BE2C (cell line): ENCODE measurements around the gene RNF40.

Source experiments
- DNase-seq: peaks from one replicate; pipeline ENCODE4 v3.0.0-alpha.2; 2020
- H3K27me3 ChIP-seq: fragments of 250-450 bp; sonication (Bioruptor Pico); 2 replicates; pipeline ENCODE4 v1.5.1; 2020; ENCODE audit warnings: mild to moderate bottlenecking
- H3K36me3 ChIP-seq: fragments of 250-450 bp; sonication (Bioruptor Pico); 2 replicates; pipeline ENCODE4 v1.5.1; 2020; ENCODE audit warnings: mild to moderate bottlenecking
- H3K4me1 ChIP-seq: fragments of 250-450 bp; sonication (Bioruptor Pico); 2 replicates; pipeline ENCODE4 v1.5.1; 2020
- H3K4me3 ChIP-seq: 2 replicates; pipeline ENCODE4 v1.5.1; 2011; ENCODE audit warnings: low read depth, low read length
- H3K9me3 ChIP-seq: fragments of 250-450 bp; sonication (Bioruptor Pico); 2 replicates; pipeline ENCODE4 v1.5.1; 2020
- TF ChIP-seq, protein P1 (sequence below): IDR thresholded peaks from 2 replicates; pipeline ENCODE4 v1.5.1; 2012; ENCODE audit warnings: mild to moderate bottlenecking, low read depth, low read length

Gene RNF40

DNA sequence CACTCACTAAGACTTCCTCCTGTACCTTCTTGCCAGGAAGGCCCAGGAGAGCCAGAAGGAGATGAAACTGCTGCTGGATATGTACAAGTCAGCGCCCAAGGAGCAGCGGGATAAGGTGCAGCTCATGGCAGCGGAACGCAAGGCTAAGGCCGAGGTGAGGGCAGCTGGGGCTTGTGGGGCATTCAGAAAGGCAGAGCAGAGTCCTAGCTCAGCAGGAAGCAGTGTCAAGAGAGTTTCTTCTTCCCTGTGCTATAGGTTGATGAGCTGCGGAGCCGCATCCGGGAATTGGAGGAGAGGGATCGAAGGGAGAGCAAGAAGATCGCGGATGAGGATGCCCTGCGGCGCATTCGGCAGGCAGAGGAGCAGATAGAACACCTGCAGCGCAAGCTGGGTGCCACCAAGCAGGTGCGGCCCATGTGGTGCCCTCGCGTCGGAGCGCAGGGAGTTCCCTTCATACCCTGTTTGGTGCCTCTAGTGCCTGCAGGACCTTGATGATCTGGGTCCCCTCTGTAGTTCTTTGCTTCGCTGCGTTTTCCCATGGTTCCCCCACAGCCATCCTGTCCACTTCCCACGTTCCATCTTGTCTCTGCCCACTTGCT, 6.6 kb downstream of the RNF40 start:
- no peak for DNase-seq

DNA sequence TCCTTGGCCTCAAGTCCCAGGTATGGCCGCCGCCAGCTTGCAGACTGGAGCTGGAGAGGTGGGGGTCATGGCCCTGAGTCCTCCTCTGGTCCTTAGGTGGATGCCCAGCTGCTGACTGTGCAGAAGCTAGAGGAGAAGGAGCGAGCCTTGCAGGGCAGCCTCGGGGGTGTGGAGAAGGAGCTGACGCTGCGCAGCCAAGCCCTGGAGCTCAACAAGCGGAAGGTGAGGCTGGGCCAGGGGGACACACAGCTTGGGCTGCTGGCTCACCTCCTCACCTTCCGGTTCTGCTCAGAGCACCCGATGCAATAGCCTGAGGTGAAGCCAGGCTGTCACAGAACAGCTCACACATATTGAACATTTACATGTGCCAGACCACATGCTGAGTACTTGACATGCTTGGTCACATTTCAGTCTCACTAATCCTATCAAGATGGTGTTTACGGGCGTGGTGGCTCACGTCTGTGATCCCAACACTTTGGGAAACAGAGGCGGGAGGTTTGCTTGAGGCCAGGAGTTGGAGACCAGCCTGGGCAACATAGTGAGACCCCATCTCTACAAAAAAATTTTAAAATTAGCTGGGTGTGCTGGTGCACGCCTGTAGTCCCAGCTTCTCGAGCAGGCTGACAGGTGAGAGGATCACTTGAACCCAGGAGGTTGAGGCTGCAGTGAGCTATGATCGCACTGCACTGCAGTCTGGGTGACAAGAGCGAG, 7.4 kb downstream of the RNF40 start:
- Histone ChIP-seq H3K4me3 (no peak overlapping the region), H3K36me3 (peaks cover 77% of the 10 kb centered on the region), H3K4me1 (no peaks in the 10 kb centered on the region), H3K27me3 (no peaks in the 10 kb centered on the region), H3K9me3 (no peaks in the 10 kb centered on the region)
- no peak for DNase-seq
- TF ChIP-seq, protein P1, sequence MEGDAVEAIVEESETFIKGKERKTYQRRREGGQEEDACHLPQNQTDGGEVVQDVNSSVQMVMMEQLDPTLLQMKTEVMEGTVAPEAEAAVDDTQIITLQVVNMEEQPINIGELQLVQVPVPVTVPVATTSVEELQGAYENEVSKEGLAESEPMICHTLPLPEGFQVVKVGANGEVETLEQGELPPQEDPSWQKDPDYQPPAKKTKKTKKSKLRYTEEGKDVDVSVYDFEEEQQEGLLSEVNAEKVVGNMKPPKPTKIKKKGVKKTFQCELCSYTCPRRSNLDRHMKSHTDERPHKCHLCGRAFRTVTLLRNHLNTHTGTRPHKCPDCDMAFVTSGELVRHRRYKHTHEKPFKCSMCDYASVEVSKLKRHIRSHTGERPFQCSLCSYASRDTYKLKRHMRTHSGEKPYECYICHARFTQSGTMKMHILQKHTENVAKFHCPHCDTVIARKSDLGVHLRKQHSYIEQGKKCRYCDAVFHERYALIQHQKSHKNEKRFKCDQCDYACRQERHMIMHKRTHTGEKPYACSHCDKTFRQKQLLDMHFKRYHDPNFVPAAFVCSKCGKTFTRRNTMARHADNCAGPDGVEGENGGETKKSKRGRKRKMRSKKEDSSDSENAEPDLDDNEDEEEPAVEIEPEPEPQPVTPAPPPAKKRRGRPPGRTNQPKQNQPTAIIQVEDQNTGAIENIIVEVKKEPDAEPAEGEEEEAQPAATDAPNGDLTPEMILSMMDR = no peak

More for the DNA sequence above, 6.6 kb downstream of the RNF40 start:
- H3K4me1 ChIP-seq = no peaks in the 10 kb centered on the region
- peaks cover 86% of the 10 kb centered on the region for H3K36me3 ChIP-seq
- no peak overlapping the region for H3K4me3 ChIP-seq
- TF ChIP-seq, protein P1 = no peak
- no peaks in the 10 kb centered on the region for H3K27me3 ChIP-seq
- H3K9me3 ChIP-seq = no peaks in the 10 kb centered on the region

DNA sequence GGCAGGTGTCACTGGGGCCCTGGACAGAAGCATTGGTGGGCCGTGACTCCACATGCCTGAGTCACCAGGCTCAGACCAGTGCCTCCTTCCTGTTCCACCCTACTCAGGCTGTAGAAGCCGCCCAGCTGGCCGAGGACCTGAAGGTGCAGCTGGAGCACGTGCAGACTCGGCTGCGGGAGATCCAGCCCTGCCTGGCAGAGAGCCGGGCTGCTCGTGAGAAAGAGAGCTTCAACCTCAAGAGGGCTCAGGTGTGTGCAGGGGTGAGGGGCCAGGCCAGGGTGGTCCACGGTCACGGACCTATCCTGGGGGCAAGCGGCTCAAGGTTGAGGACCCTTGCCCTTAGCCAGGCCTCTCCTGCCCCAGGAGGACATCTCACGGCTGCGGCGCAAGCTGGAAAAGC, 9.6 kb downstream of the RNF40 start:
- no peak for DNase-seq
- TF ChIP-seq, protein P1 = no peak
- H3K4me3 ChIP-seq = no peak overlapping the region

DNA sequence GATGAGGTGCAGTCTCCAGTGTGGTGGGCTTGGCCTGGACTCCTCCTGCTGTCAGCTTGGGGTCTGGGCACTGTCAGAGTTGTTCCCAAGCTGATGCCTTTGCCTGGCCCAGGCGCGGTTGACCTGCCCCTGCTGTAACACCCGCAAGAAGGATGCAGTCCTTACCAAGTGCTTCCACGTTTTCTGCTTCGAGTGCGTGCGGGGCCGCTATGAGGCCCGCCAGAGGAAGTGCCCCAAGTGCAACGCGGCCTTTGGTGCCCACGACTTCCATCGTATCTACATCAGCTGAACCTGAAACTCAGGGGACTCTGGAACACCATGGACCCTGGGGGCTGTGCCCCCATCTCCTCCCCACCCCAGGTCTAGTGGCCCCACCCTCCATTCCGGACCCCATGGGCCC, 11.7 kb downstream of the RNF40 start:
- Histone ChIP-seq H3K36me3 (peaks cover 38% of the 10 kb centered on the region), H3K27me3 (no peaks in the 10 kb centered on the region)

More for the DNA sequence above, 9.6 kb downstream of the RNF40 start:
- H3K36me3 ChIP-seq = peaks cover 56% of the 10 kb centered on the region
- H3K4me1 ChIP-seq = peaks cover under 1% of the 10 kb centered on the region; the same call in 1 of the 2 replicates
- no peaks in the 10 kb centered on the region for H3K27me3 ChIP-seq
- no peaks in the 10 kb centered on the region for H3K9me3 ChIP-seq

DNA sequence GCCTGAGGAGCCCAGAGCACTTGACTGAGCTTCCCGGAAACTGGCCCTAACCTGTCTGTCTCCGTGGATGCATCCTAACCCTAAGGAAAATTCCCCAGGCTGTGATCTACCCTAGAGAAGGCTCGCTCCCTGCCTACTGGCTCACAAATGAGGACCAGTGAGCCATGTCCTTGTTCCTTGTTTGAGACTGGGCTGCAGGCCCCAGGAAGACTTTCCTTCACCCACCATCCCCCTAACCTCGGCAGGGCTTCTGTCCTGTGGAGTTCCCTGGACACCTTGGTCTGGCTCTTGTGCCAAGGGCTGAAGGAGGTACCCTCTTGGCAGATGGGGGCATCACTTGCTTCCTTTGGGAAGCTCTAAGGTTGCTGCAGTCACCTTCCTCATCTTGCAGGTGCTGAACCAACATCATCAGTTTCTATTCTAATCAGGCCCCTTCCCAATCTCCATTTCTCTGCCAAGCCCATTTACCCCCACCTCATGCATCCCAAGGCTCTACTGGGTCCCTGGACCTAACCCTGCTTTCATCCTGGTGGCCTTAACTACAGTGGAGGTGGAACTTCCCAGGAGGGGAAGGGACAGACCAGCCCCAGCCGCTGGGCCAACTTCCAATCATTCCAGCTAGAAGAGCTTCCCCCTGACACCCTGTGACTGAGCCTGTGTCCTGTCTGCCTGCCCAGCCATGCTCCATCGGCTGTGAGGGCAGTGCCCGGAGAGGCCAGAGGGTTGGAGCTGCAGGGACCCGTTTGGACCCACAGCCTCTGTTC, 12.4 kb downstream of the RNF40 start:
- Histone ChIP-seq H3K27me3 (no peaks in the 10 kb centered on the region), H3K9me3 (no peaks in the 10 kb centered on the region), H3K4me3 (peak overlapping the region; percentile 72), H3K4me1 (peaks cover 3% of the 10 kb centered on the region; the same call in 1 of the 2 replicates), H3K36me3 (peaks cover 31% of the 10 kb centered on the region)
- TF ChIP-seq, protein P1 = no peak
- DNase-seq = no peak

More for the DNA sequence above, 11.7 kb downstream of the RNF40 start:
- no peak for DNase-seq
- Histone ChIP-seq H3K4me3 (no peak overlapping the region), H3K9me3 (no peaks in the 10 kb centered on the region), H3K4me1 (peaks cover 3% of the 10 kb centered on the region; the same call in 1 of the 2 replicates)
- TF ChIP-seq, protein P1 = no peak
